ENCODE measurements around the gene PTPRN2. TPM values are rescaled to one million over a fixed set of nuclear protein-coding genes. Genes with fewer than 3 reads are reported as not detected.
"Not testable (repeated sequence)": the region's sequence is repeated elsewhere in the genome, so short reads cannot be mapped to it uniquely, and the experiment has no call there.

The PTPRN2 gene
- total RNA-seq, 4 donors from 2014 or later: 6.6 to 10.7 (median 8.2) TPM

- Histone ChIP-seq H3K4me1 (no peaks in the 10 kb centered on the region), H3K36me3 (no peaks in the 10 kb centered on the region), H3K9me3 (peaks cover 0 to 34% (median 4%) of the 10 kb centered on the region in 4 donors), H3K27me3 (no peaks in the 10 kb centered on the region), H3K27ac (no peak overlapping the region), H3K4me3 (no peak overlapping the region)
- TF ChIP-seq CTCF (IDR thresholded peaks at IDR 0.05) (no peak), POLR2A (IDR thresholded peaks at IDR 0.05) (no peak), EP300 (IDR thresholded peaks at IDR 0.05) (no peak)
- DNase-seq (ENCODE audit: low spot score in 2 of 2): no peak
- 88 to 92% methylated on average over 29 of the region's 29 CpGs for WGBS, 2 donors
These were observed 669.1 kb downstream of the PTPRN2 start for GRCh38 chr7:157918326-157919080.

- Histone ChIP-seq H3K27ac (no peak overlapping the region), H3K36me3 (no peaks in the 10 kb centered on the region), H3K27me3 (no peaks in the 10 kb centered on the region), H3K4me1 (no peaks in the 10 kb centered on the region), H3K4me3 (no peak overlapping the region), H3K9me3 (peaks cover 0 to 34% (median 4%) of the 10 kb centered on the region in 4 donors)
- DNase-seq (ENCODE audit: low spot score in 2 of 2): no peak
- 90 to 94% methylated on average over 16 to 17 of the region's 23 CpGs for WGBS, 2 donors
- TF ChIP-seq EP300 (IDR thresholded peaks at IDR 0.05): no peak
- no peak for TF ChIP-seq POLR2A (IDR thresholded peaks at IDR 0.05)
- TF ChIP-seq CTCF (IDR thresholded peaks at IDR 0.05): no peak
These were observed 670.5 kb downstream of the PTPRN2 start for GRCh38 chr7:157916946-157917640.

GRCh38 chr7:157910446-157910845 is 677.2 kb downstream of the PTPRN2 start:
- Histone ChIP-seq H3K9me3 (peaks cover 0 to 21% (median 4%) of the 10 kb centered on the region in 4 donors), H3K27ac (no peak overlapping the region), H3K27me3 (no peaks in the 10 kb centered on the region), H3K36me3 (no peaks in the 10 kb centered on the region), H3K4me3 (no peak overlapping the region), H3K4me1 (peaks cover 0 to 6% (median 0%) of the 10 kb centered on the region in 4 donors)
- TF ChIP-seq POLR2A (IDR thresholded peaks at IDR 0.05): no peak
- TF ChIP-seq EP300 (IDR thresholded peaks at IDR 0.05): no peak
- TF ChIP-seq CTCF (IDR thresholded peaks at IDR 0.05): no peak
- 95 to 97% methylated on average over 35 of the region's 35 CpGs for WGBS, 2 donors
- no peak for DNase-seq (ENCODE audit: low spot score in 2 of 2)

- H3K4me3 ChIP-seq; H3K4me1 ChIP-seq; H3K27ac ChIP-seq; H3K27me3 ChIP-seq; DNase-seq (ENCODE audit: low spot score in 2 of 2); H3K36me3 ChIP-seq: not testable (repeated sequence)
- peaks cover 0 to 17% (median 3%) of the 10 kb centered on the region in 4 donors for H3K9me3 ChIP-seq
- 96 to 97% methylated on average over 43 of the region's 43 CpGs for WGBS, 2 donors
These were observed 677.6 kb downstream of the PTPRN2 start for GRCh38 chr7:157910045-157910444.

- no peaks in the 10 kb centered on the region for H3K36me3 ChIP-seq
- no peak overlapping the region for H3K27ac ChIP-seq
- H3K27me3 ChIP-seq: no peaks in the 10 kb centered on the region
- no peak for DNase-seq (ENCODE audit: low spot score in 2 of 2)
- H3K9me3 ChIP-seq: peaks cover 0 to 10% (median under 1%) of the 10 kb centered on the region in 4 donors
- 95 to 98% methylated on average over 8 of the region's 8 CpGs for WGBS, 2 donors
- H3K4me1 ChIP-seq: peaks cover 0 to 6% (median 0%) of the 10 kb centered on the region in 4 donors
- TF ChIP-seq EP300 (IDR thresholded peaks at IDR 0.05) (no peak), POLR2A (IDR thresholded peaks at IDR 0.05) (no peak), CTCF (IDR thresholded peaks at IDR 0.05) (no peak)
- no peak overlapping the region for H3K4me3 ChIP-seq
These were observed 678.3 kb downstream of the PTPRN2 start for GRCh38 chr7:157909370-157909769.
